Upper lobe of right lung (tissue), 1 donor: ENCODE data around the gene USF1. TPM values are rescaled to one million over a fixed set of nuclear protein-coding genes. Genes with fewer than 3 reads are reported as not detected.
A peak's percentile ranks its signal among the peaks of the same experiment; 100 is the strongest.

Experiments
- ATAC-seq: fragments of 200-7000 bp; cut with Tn5 transposase; one replicate; pipeline ENCODE4 v1.9.1; 2020; ENCODE audit warnings: mild to moderate bottlenecking, moderate library complexity
- DNase-seq: peaks from one replicate; pipeline ENCODE4 v3.0.0-alpha.2; 2020
- H3K27ac ChIP-seq: fragments of 200-600 bp; one replicate; pipeline ENCODE4 v1.8.0; 2022
- H3K27me3 ChIP-seq: fragments of 200-600 bp; one replicate; pipeline ENCODE4 v1.8.0; 2022; ENCODE audit warnings: mild to moderate bottlenecking
- H3K36me3 ChIP-seq: fragments of 200-600 bp; one replicate; pipeline ENCODE4 v1.8.0; 2022
- H3K4me1 ChIP-seq: fragments of 200-600 bp; one replicate; pipeline ENCODE4 v1.8.0; 2022
- H3K4me3 ChIP-seq: fragments of 200-600 bp; one replicate; pipeline ENCODE4 v1.8.0; 2022; ENCODE audit warnings: mild to moderate bottlenecking
- H3K9me3 ChIP-seq: fragments of 200-600 bp; one replicate; pipeline ENCODE4 v1.8.0; 2022
- CTCF ChIP-seq: fragments of 200-600 bp; IDR thresholded peaks from one replicate; pipeline ENCODE4 v1.8.0; 2022; ENCODE audit warnings: antibody characterized with exemption
- intact Hi-C: fragments of 100-400 bp; cut with DNase I; formaldehyde crosslinking; loops from one replicate; pipeline ENCODE4 v1.11.0; 2022
- long read RNA-seq: library from polyadenylated mRNA; unstranded; transcript quantifications from one replicate; pipeline ENCODE4 v2.0.0, GENCODE V29; 2021
- total RNA-seq: library from RNA; stranded (reverse); fragmentation: NEBNext Ultra II Directional; extraction: Animal tissue kit (Norgen Biotek cat#: 25700); gene quantifications from one replicate; pipeline ENCODE4 v1.2.1, GENCODE V29; 2021
- donor health status: DM: no; HTN: yes; CAD: no; lungs with severe emphysema.

USF1 gene
- total RNA-seq = 67.6 TPM
- long read RNA-seq, transcript USF1-205 (11 exons, 1,092 nt) = minor isoform, 10 of 37 reads
- long read RNA-seq, transcript USF1-203 (11 exons, 1,807 nt) = major isoform, 11 of 37 reads
- long read RNA-seq, partial matches to known transcripts = 0 of 37 reads
- long read RNA-seq, other reads (novel, unspliced or antisense) = 13 of 37 reads

- no peaks in the 10 kb centered on the region for H3K9me3 ChIP-seq
- intact Hi-C loops = no loop called here
- TF ChIP-seq CTCF = no peak
- H3K4me1 ChIP-seq = peaks cover 14% of the 10 kb centered on the region
- peak; percentile 95 for DNase-seq
- no peaks in the 10 kb centered on the region for H3K27me3 ChIP-seq
- peak within 1 kb of the TSS; percentile 98 for H3K27ac ChIP-seq
- peaks cover 28% of the 10 kb centered on the region for H3K36me3 ChIP-seq
- ATAC-seq = peak; percentile 93
- peak within 1 kb of the TSS; percentile 97 for H3K4me3 ChIP-seq
Measured at GRCh38 chr1:161045736-161046604, at the start of gene USF1. TSS of gene USF1 (minus strand) at chr1:161045977. CDS start at chr1:161043275, 2,702 bp downstream.

- H3K27me3 ChIP-seq = no peaks in the 10 kb centered on the region
- intact Hi-C loops = loop anchor here (5.0 kb wide), 1 partner anchor 103 kb away; no protein-coding TSS in a partner anchor
- DNase-seq (no peak), ATAC-seq (no peak)
- H3K4me1 ChIP-seq = peaks cover 19% of the 10 kb centered on the region
- H3K36me3 ChIP-seq = peaks cover 5% of the 10 kb centered on the region
- no peak overlapping the region for H3K4me3 ChIP-seq
- H3K9me3 ChIP-seq = no peaks in the 10 kb centered on the region
- no peak overlapping the region for H3K27ac ChIP-seq
- TF ChIP-seq CTCF = no peak
Measured at GRCh38 chr1:161095230-161095629, 49.5 kb upstream of the USF1 start.

- H3K27me3 ChIP-seq = no peaks in the 10 kb centered on the region
- no peak overlapping the region for H3K27ac ChIP-seq
- ATAC-seq = no peak
- TF ChIP-seq CTCF = no peak
- H3K36me3 ChIP-seq = no peaks in the 10 kb centered on the region
- DNase-seq = no peak
- intact Hi-C loops = no loop called here
- no peak overlapping the region for H3K4me3 ChIP-seq
- H3K4me1 ChIP-seq = peaks cover 19% of the 10 kb centered on the region
- H3K9me3 ChIP-seq = no peaks in the 10 kb centered on the region
Measured at GRCh38 chr1:161094481-161094880, 48.7 kb upstream of the USF1 start.

- Histone ChIP-seq H3K27me3 (no peaks in the 10 kb centered on the region), H3K36me3 (no peaks in the 10 kb centered on the region), H3K9me3 (no peaks in the 10 kb centered on the region), H3K27ac (no peak overlapping the region), H3K4me1 (peaks cover 9% of the 10 kb centered on the region), H3K4me3 (no peak overlapping the region)
- no peak for ATAC-seq
- DNase-seq = no peak
- no peak for TF ChIP-seq CTCF
- intact Hi-C loops = no loop called here
Measured at GRCh38 chr1:161092621-161093028, 46.8 kb upstream of the USF1 start.

GRCh38 chr1:161091796-161092507, 46.2 kb upstream of the USF1 start:
- no peak for TF ChIP-seq CTCF
- Histone ChIP-seq H3K27ac (no peak overlapping the region), H3K4me1 (peaks cover 4% of the 10 kb centered on the region), H3K9me3 (no peaks in the 10 kb centered on the region), H3K4me3 (no peak overlapping the region), H3K36me3 (no peaks in the 10 kb centered on the region), H3K27me3 (no peaks in the 10 kb centered on the region)
- no peak for DNase-seq
- no peak for ATAC-seq
- intact Hi-C loops = no loop called here
